HEK293 (cell line): Measurements from ENCODE around the gene ANKRD63.

Source experiments
- EGR2 ChIP-seq: fragments of 450-650 bp; formaldehyde crosslinking; IDR thresholded peaks from 2 replicates; pipeline ENCODE4 v1.5.1; 2016; ENCODE audit warnings: low read depth, missing biosample characterization, missing genetic modification characterization
- FEZF1 ChIP-seq: fragments of 450-650 bp; formaldehyde crosslinking; IDR thresholded peaks from 2 replicates; pipeline ENCODE4 v1.5.1; 2016; ENCODE audit warnings: missing biosample characterization, missing genetic modification characterization
- HOXC10 ChIP-seq: sonication (generic); formaldehyde crosslinking; IDR thresholded peaks from 2 replicates; pipeline ENCODE4 v1.8.1; 2023; ENCODE audit warnings: mild to moderate bottlenecking, missing genetic modification reagents
- HOXD13 ChIP-seq: sonication (generic); formaldehyde crosslinking; IDR thresholded peaks from 2 replicates; pipeline ENCODE4 v1.8.0; 2022; ENCODE audit warnings: missing genetic modification reagents, borderline replicate concordance
- KLF10 ChIP-seq: fragments of 450-650 bp; IDR thresholded peaks from 2 replicates; pipeline ENCODE4 v1.5.1; 2018; ENCODE audit warnings: missing biosample characterization, mild to moderate bottlenecking, missing genetic modification characterization
- OSR2 ChIP-seq: fragments of 450-650 bp; formaldehyde crosslinking; IDR thresholded peaks from 2 replicates; pipeline ENCODE4 v1.5.1; 2016; ENCODE audit warnings: missing biosample characterization, missing genetic modification characterization
- SP2 ChIP-seq: fragments of 450-650 bp; formaldehyde crosslinking; IDR thresholded peaks from 2 replicates; pipeline ENCODE4 v1.5.1; 2016; ENCODE audit warnings: missing biosample characterization, missing genetic modification characterization
- ZBTB1 ChIP-seq: fragments of 450-650 bp; formaldehyde crosslinking; IDR thresholded peaks from 2 replicates; pipeline ENCODE4 v1.5.1; 2016; ENCODE audit warnings: missing biosample characterization, missing genetic modification characterization
- ZBTB8A ChIP-seq: fragments of 450-650 bp; formaldehyde crosslinking; IDR thresholded peaks from 2 replicates; pipeline ENCODE4 v1.5.1; 2016; ENCODE audit warnings: missing biosample characterization, missing genetic modification characterization
- ZNF155 ChIP-seq: fragments of 450-650 bp; formaldehyde crosslinking; IDR thresholded peaks from 2 replicates; pipeline ENCODE4 v1.5.1; 2016; ENCODE audit warnings: missing biosample characterization, missing genetic modification characterization
- ZNF266 ChIP-seq: fragments of 450-650 bp; formaldehyde crosslinking; IDR thresholded peaks from 2 replicates; pipeline ENCODE4 v1.5.1; 2016; ENCODE audit warnings: missing biosample characterization, missing genetic modification characterization, low read depth
- ZNF311 ChIP-seq: fragments of 450-650 bp; formaldehyde crosslinking; IDR thresholded peaks from 2 replicates; pipeline ENCODE4 v1.5.1; 2017; ENCODE audit warnings: missing biosample characterization, missing genetic modification characterization, borderline replicate concordance
- ZNF473 ChIP-seq: fragments of 450-650 bp; formaldehyde crosslinking; IDR thresholded peaks from 2 replicates; pipeline ENCODE4 v1.5.1; 2017; ENCODE audit warnings: missing biosample characterization, missing genetic modification characterization
- ZNF501 ChIP-seq: fragments of 450-650 bp; formaldehyde crosslinking; IDR thresholded peaks from 2 replicates; pipeline ENCODE4 v1.5.1; 2016; ENCODE audit warnings: missing biosample characterization, missing genetic modification characterization
- ZNF548 ChIP-seq: fragments of 450-650 bp; formaldehyde crosslinking; IDR thresholded peaks from 2 replicates; pipeline ENCODE4 v1.5.1; 2016; ENCODE audit warnings: missing biosample characterization, missing genetic modification characterization
- ZNF549 ChIP-seq: fragments of 450-650 bp; IDR thresholded peaks from 2 replicates; pipeline ENCODE4 v1.5.1; 2018; ENCODE audit warnings: missing biosample characterization, missing genetic modification characterization, mild to moderate bottlenecking, inconsistent platforms, moderate library complexity
- ZNF561 ChIP-seq: fragments of 450-650 bp; IDR thresholded peaks from 2 replicates; pipeline ENCODE4 v1.5.1; 2018; ENCODE audit warnings: missing biosample characterization, missing genetic modification characterization, borderline replicate concordance
- ZNF585B ChIP-seq: fragments of 450-650 bp; formaldehyde crosslinking; IDR thresholded peaks from 2 replicates; pipeline ENCODE4 v1.5.1; 2016; ENCODE audit warnings: missing biosample characterization, missing genetic modification characterization
- ZNF610 ChIP-seq: fragments of 450-650 bp; formaldehyde crosslinking; IDR thresholded peaks from 2 replicates; pipeline ENCODE4 v1.5.1; 2016; ENCODE audit warnings: missing biosample characterization, missing genetic modification characterization, borderline replicate concordance
- ZNF658 ChIP-seq: fragments of 450-650 bp; formaldehyde crosslinking; IDR thresholded peaks from 2 replicates; pipeline ENCODE4; 2016; ENCODE audit warnings: missing biosample characterization, missing genetic modification characterization
- ZNF677 ChIP-seq: fragments of 450-650 bp; IDR thresholded peaks from 2 replicates; pipeline ENCODE4 v1.5.0; 2018; ENCODE audit warnings: missing biosample characterization, mild to moderate bottlenecking, missing genetic modification characterization, moderate library complexity
- ZNF777 ChIP-seq: fragments of 450-650 bp; formaldehyde crosslinking; IDR thresholded peaks from 2 replicates; pipeline ENCODE4 v1.5.1; 2017; ENCODE audit warnings: missing biosample characterization, missing genetic modification characterization, borderline replicate concordance
- ZNF837 ChIP-seq: fragments of 450-650 bp; formaldehyde crosslinking; IDR thresholded peaks from 2 replicates; pipeline ENCODE4 v1.5.1; 2016; ENCODE audit warnings: missing biosample characterization, missing genetic modification characterization
- ZNF843 ChIP-seq: fragments of 450-650 bp; formaldehyde crosslinking; IDR thresholded peaks from 2 replicates; pipeline ENCODE4 v1.5.1; 2016; ENCODE audit warnings: missing biosample characterization, missing genetic modification characterization
- ZXDB ChIP-seq: fragments of 450-650 bp; formaldehyde crosslinking; IDR thresholded peaks from 2 replicates; pipeline ENCODE4 v1.5.1; 2016; ENCODE audit warnings: missing biosample characterization, missing genetic modification characterization
- TF ChIP-seq, protein P1 (sequence below): fragments of 450-650 bp; formaldehyde crosslinking; IDR thresholded peaks from 2 replicates; pipeline ENCODE4 v1.5.1; 2016; ENCODE audit warnings: missing biosample characterization, missing genetic modification characterization
- TF ChIP-seq, protein P2 (sequence below): fragments of 450-650 bp; formaldehyde crosslinking; IDR thresholded peaks from 2 replicates; pipeline ENCODE4 v1.5.0; 2017; ENCODE audit warnings: missing biosample characterization, missing genetic modification characterization, borderline replicate concordance
- TF ChIP-seq, protein P3 (sequence below): fragments of 450-650 bp; formaldehyde crosslinking; IDR thresholded peaks from 2 replicates; pipeline ENCODE4 v1.5.1; 2016; ENCODE audit warnings: missing biosample characterization, missing genetic modification characterization, borderline replicate concordance
- TF ChIP-seq, protein P4 (sequence below): fragments of 450-650 bp; formaldehyde crosslinking; IDR thresholded peaks from 2 replicates; pipeline ENCODE4 v1.5.1; 2016; ENCODE audit warnings: missing biosample characterization, missing genetic modification characterization
- TF ChIP-seq, protein P5 (sequence below): fragments of 450-650 bp; formaldehyde crosslinking; IDR thresholded peaks from 2 replicates; pipeline ENCODE4 v1.5.1; 2016; ENCODE audit warnings: missing biosample characterization, missing genetic modification characterization

ANKRD63 gene

DNA sequence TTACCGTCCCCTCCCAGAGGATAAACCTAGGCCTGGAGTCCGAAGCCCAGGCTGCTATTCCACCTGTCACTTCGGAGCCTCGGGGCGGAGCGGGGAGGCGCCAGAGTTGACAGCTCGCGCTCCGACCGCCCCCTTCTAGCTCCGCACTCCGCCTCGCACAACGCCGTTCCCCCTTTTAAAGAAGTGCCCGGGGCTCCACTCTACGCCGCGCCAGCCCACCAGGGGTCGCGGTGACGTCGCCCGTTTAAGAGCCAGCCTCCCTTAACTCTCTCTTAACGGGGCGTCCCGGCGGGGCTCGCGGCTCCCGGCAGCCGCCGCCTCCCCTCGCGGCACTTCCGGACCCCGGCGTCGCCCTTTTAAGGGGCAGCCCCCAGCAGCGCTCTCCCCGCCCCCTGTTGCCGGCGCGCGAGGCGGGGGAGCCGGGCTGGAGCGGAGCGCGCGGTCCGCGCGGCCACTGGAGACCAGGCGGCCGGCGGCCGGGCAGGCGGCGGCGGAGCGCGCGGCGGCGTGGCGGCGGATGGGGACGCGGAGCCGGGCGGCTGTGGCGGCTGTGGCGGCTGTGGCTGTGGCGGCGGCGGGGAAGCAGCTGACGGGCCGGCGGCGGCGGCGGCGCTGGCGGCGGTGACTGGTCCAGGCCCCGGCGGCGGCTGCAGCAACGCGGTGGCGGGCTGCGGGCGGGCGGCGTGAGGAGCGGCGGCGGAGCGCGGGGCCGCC, 40.5 kb upstream of the ANKRD63 start, which contains the start of gene INAFM2 (continued):
- TF ChIP-seq, protein P1, sequence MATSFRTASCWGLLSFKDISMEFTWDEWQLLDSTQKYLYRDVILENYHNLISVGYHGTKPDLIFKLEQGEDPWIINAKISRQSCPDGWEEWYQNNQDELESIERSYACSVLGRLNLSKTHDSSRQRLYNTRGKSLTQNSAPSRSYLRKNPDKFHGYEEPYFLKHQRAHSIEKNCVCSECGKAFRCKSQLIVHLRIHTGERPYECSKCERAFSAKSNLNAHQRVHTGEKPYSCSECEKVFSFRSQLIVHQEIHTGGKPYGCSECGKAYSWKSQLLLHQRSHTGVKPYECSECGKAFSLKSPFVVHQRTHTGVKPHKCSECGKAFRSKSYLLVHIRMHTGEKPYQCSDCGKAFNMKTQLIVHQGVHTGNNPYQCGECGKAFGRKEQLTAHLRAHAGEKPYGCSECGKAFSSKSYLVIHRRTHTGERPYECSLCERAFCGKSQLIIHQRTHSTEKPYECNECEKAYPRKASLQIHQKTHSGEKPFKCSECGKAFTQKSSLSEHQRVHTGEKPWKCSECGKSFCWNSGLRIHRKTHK (tag by site-specific recombination): no peak
- TF ChIP-seq EGR2 (tag by site-specific recombination) (0 out of 2 replicates have a peak, but pooled peaks have one; percentile 14), ZNF548 (tag by site-specific recombination) (no peak), ZNF473 (tag by site-specific recombination) (no peak), SP2 (tag by site-specific recombination) (peak; percentile 81), ZNF777 (tag by site-specific recombination) (no peak), OSR2 (tag by site-specific recombination) (0 out of 2 replicates have a peak, but pooled peaks have one; percentile 10), ZXDB (tag by site-specific recombination) (peak; percentile 85), ZNF155 (tag by site-specific recombination) (no peak), ZNF843 (tag by site-specific recombination) (peak; percentile 45; the same call in 1 of the 2 replicates), ZBTB8A (tag by site-specific recombination) (peak; percentile 86), HOXD13 (CRISPR knock-in tag) (no peak), ZBTB1 (tag by site-specific recombination) (no peak), ZNF585B (tag by site-specific recombination) (no peak), HOXC10 (CRISPR knock-in tag) (no peak), FEZF1 (tag by site-specific recombination) (no peak), ZNF837 (tag by site-specific recombination) (no peak), ZNF677 (no peak), ZNF501 (no peak), KLF10 (tag by site-specific recombination) (peak; percentile 55; the same call in 1 of the 2 replicates), ZNF266 (tag by site-specific recombination) (no peak), ZNF610 (tag by site-specific recombination) (0 out of 2 replicates have a peak, but pooled peaks have one; percentile 33), ZNF549 (tag by site-specific recombination) (no peak), ZNF658 (tag by site-specific recombination) (no peak), ZNF311 (no peak), ZNF561 (tag by site-specific recombination) (peak; percentile 61; the same call in 1 of the 2 replicates)
- TF ChIP-seq, protein P2, sequence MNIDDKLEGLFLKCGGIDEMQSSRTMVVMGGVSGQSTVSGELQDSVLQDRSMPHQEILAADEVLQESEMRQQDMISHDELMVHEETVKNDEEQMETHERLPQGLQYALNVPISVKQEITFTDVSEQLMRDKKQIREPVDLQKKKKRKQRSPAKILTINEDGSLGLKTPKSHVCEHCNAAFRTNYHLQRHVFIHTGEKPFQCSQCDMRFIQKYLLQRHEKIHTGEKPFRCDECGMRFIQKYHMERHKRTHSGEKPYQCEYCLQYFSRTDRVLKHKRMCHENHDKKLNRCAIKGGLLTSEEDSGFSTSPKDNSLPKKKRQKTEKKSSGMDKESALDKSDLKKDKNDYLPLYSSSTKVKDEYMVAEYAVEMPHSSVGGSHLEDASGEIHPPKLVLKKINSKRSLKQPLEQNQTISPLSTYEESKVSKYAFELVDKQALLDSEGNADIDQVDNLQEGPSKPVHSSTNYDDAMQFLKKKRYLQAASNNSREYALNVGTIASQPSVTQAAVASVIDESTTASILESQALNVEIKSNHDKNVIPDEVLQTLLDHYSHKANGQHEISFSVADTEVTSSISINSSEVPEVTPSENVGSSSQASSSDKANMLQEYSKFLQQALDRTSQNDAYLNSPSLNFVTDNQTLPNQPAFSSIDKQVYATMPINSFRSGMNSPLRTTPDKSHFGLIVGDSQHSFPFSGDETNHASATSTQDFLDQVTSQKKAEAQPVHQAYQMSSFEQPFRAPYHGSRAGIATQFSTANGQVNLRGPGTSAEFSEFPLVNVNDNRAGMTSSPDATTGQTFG (tag by site-specific recombination): no peak
- TF ChIP-seq, protein P3, sequence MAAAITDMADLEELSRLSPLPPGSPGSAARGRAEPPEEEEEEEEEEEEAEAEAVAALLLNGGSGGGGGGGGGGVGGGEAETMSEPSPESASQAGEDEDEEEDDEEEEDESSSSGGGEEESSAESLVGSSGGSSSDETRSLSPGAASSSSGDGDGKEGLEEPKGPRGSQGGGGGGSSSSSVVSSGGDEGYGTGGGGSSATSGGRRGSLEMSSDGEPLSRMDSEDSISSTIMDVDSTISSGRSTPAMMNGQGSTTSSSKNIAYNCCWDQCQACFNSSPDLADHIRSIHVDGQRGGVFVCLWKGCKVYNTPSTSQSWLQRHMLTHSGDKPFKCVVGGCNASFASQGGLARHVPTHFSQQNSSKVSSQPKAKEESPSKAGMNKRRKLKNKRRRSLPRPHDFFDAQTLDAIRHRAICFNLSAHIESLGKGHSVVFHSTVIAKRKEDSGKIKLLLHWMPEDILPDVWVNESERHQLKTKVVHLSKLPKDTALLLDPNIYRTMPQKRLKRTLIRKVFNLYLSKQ (tag by site-specific recombination): no peak
- TF ChIP-seq, protein P4, sequence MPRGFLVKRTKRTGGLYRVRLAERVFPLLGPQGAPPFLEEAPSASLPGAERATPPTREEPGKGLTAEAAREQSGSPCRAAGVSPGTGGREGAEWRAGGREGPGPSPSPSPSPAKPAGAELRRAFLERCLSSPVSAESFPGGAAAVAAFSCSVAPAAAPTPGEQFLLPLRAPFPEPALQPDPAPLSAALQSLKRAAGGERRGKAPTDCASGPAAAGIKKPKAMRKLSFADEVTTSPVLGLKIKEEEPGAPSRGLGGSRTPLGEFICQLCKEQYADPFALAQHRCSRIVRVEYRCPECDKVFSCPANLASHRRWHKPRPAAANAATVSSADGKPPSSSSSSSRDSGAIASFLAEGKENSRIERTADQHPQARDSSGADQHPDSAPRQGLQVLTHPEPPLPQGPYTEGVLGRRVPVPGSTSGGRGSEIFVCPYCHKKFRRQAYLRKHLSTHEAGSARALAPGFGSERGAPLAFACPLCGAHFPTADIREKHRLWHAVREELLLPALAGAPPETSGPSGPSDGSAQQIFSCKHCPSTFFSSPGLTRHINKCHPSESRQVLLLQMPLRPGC (tag by site-specific recombination): no peak
- TF ChIP-seq, protein P5, sequence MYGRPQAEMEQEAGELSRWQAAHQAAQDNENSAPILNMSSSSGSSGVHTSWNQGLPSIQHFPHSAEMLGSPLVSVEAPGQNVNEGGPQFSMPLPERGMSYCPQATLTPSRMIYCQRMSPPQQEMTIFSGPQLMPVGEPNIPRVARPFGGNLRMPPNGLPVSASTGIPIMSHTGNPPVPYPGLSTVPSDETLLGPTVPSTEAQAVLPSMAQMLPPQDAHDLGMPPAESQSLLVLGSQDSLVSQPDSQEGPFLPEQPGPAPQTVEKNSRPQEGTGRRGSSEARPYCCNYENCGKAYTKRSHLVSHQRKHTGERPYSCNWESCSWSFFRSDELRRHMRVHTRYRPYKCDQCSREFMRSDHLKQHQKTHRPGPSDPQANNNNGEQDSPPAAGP (tag by site-specific recombination): peak; percentile 55; the same call in 1 of the 2 replicates
